ENCODE data around the gene DHX34. TPM values are rescaled to one million over a fixed set of nuclear protein-coding genes. Genes with fewer than 3 reads are reported as not detected.

DHX34 gene
- total and polyA plus RNA-seq, 9 of the 15 experiments (the other 6 are each of a cell fraction or from before 2014, with no cell fraction given) = 0.36 to 42.0 (median 15.0) TPM

DNA sequence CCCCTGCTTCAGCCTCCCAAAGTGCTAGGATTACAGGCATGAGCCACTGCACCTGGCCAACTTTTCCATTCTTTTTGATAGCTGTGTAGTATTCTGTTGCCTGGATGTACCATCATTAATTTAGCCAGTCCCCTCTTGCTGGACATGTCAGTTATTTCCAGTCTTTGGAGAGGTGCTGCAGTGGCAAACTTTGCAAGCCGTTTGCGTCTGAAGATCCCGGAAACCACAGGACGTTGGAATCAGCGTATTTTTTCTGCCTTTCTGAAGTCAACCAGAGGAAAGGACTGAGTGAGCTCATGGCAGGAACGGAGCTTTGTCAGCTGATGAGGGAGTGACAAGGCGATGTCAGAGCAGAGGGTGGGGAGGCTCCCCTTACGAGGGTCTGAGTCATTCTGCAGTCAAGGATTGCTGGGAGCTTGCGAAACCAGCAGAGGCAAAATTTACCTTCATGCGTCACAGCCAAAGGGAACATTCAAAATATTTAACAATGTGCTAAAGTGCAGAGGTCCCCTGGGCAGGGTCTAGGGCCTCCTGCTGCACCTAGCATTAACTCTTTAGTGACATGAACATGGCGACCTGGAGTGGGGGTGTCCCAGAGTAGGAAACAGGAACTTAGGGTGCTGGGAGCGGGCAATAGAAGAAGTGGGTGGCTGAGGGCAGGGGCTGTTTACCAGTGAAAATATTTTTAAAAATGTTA, 33.8 kb upstream of the DHX34 start (continued):
- TF ChIP-seq, protein P1, sequence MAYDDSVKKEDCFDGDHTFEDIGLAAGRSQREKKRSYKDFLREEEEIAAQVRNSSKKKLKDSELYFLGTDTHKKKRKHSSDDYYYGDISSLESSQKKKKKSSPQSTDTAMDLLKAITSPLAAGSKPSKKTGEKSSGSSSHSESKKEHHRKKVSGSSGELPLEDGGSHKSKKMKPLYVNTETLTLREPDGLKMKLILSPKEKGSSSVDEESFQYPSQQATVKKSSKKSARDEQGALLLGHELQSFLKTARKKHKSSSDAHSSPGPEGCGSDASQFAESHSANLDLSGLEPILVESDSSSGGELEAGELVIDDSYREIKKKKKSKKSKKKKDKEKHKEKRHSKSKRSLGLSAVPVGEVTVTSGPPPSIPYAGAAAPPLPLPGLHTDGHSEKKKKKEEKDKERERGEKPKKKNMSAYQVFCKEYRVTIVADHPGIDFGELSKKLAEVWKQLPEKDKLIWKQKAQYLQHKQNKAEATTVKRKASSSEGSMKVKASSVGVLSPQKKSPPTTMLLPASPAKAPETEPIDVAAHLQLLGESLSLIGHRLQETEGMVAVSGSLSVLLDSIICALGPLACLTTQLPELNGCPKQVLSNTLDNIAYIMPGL (CRISPR knock-in tag; IDR thresholded peaks at IDR 0.05) = no peak
- TF ChIP-seq KDM4B (IDR thresholded peaks at IDR 0.05; ENCODE audit: borderline replicate concordance in 2 of 2, low read depth in 1 of 2) = no peak
- TF ChIP-seq, protein P2, sequence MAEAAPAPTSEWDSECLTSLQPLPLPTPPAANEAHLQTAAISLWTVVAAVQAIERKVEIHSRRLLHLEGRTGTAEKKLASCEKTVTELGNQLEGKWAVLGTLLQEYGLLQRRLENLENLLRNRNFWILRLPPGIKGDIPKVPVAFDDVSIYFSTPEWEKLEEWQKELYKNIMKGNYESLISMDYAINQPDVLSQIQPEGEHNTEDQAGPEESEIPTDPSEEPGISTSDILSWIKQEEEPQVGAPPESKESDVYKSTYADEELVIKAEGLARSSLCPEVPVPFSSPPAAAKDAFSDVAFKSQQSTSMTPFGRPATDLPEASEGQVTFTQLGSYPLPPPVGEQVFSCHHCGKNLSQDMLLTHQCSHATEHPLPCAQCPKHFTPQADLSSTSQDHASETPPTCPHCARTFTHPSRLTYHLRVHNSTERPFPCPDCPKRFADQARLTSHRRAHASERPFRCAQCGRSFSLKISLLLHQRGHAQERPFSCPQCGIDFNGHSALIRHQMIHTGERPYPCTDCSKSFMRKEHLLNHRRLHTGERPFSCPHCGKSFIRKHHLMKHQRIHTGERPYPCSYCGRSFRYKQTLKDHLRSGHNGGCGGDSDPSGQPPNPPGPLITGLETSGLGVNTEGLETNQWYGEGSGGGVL (CRISPR knock-in tag; IDR thresholded peaks at IDR 0.05) = no peak
- peak; percentile 26 to 65; a peak in 2 of 4 replicates for TF ChIP-seq TEAD1 (CRISPR knock-in tag; IDR thresholded peaks at IDR 0.05)
- no peak; the same call in 1 of the 2 replicates for TF ChIP-seq LEF1 (IDR thresholded peaks at IDR 0.05)
- peak; percentile 74 for TF ChIP-seq RNF2 (IDR thresholded peaks at IDR 0.05)
- TF ChIP-seq ZBTB17 (CRISPR knock-in tag; IDR thresholded peaks at IDR 0.05) = no peak
- no peak for TF ChIP-seq SMAD3 (CRISPR knock-in tag; conservative IDR thresholded peaks at IDR 0.05)
- TF ChIP-seq, protein P3, sequence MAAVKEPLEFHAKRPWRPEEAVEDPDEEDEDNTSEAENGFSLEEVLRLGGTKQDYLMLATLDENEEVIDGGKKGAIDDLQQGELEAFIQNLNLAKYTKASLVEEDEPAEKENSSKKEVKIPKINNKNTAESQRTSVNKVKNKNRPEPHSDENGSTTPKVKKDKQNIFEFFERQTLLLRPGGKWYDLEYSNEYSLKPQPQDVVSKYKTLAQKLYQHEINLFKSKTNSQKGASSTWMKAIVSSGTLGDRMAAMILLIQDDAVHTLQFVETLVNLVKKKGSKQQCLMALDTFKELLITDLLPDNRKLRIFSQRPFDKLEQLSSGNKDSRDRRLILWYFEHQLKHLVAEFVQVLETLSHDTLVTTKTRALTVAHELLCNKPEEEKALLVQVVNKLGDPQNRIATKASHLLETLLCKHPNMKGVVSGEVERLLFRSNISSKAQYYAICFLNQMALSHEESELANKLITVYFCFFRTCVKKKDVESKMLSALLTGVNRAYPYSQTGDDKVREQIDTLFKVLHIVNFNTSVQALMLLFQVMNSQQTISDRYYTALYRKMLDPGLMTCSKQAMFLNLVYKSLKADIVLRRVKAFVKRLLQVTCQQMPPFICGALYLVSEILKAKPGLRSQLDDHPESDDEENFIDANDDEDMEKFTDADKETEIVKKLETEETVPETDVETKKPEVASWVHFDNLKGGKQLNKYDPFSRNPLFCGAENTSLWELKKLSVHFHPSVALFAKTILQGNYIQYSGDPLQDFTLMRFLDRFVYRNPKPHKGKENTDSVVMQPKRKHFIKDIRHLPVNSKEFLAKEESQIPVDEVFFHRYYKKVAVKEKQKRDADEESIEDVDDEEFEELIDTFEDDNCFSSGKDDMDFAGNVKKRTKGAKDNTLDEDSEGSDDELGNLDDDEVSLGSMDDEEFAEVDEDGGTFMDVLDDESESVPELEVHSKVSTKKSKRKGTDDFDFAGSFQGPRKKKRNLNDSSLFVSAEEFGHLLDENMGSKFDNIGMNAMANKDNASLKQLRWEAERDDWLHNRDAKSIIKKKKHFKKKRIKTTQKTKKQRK (IDR thresholded peaks at IDR 0.05; ENCODE audit: borderline replicate concordance, low read depth, low read length) = no peak
- TF ChIP-seq, protein P4, sequence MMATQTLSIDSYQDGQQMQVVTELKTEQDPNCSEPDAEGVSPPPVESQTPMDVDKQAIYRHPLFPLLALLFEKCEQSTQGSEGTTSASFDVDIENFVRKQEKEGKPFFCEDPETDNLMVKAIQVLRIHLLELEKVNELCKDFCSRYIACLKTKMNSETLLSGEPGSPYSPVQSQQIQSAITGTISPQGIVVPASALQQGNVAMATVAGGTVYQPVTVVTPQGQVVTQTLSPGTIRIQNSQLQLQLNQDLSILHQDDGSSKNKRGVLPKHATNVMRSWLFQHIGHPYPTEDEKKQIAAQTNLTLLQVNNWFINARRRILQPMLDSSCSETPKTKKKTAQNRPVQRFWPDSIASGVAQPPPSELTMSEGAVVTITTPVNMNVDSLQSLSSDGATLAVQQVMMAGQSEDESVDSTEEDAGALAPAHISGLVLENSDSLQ (IDR thresholded peaks at IDR 0.05) = peak; percentile 95
